ENCODE results near the gene H2BK1.

DNA sequence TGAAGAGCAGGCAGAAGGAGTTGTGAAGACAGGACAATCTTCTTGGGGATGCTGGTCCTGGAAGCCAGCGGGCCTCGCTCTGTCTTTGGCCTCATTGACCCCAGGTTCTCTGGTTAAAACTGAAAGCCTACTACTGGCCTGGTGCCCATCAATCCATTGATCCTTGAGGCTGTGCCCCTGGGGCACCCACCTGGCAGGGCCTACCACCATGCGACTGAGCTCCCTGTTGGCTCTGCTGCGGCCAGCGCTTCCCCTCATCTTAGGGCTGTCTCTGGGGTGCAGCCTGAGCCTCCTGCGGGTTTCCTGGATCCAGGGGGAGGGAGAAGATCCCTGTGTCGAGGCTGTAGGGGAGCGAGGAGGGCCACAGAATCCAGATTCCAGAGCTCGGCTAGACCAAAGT lies 23.5 kb upstream of the H2BK1 start:
- TF ChIP-seq SUZ12 (IDR thresholded peaks at IDR 0.05) (no peak), SP1 (IDR thresholded peaks at IDR 0.05) (no peak), FOXA1 (IDR thresholded peaks at IDR 0.05) (no peak), ARNT (IDR thresholded peaks at IDR 0.05) (no peak), FOXK2 (IDR thresholded peaks at IDR 0.05) (no peak), NFRKB (IDR thresholded peaks at IDR 0.05) (no peak), CTBP1 (IDR thresholded peaks at IDR 0.05; ENCODE audit: borderline replicate concordance) (no peak), FOXM1 (IDR thresholded peaks at IDR 0.05; ENCODE audit: borderline replicate concordance) (no peak), L3MBTL2 (conservative IDR thresholded peaks at IDR 0.05) (no peak), HDGF (IDR thresholded peaks at IDR 0.05; ENCODE audit: borderline replicate concordance) (no peak), TARDBP (IDR thresholded peaks at IDR 0.05) (no peak)

Measured in HEK293T (cell line).